Tibial nerve (tissue), 4 donors: ENCODE data around the gene MOB3A.

Source experiments
- EP300 ChIP-seq, 2 donors: sonication (generic); formaldehyde crosslinking; IDR thresholded peaks; one replicate each; pipeline ENCODE4 v1.6.1; 2017; ENCODE audit warnings: antibody characterized with exemption in 2 of 2, mild to moderate bottlenecking in 1 of 2
- POLR2A ChIP-seq, 2 donors: fragments of 450-650 bp; IDR thresholded peaks; one replicate each; pipeline ENCODE4 v1.6.1; 2017; ENCODE audit warnings: antibody characterized with exemption in 2 of 2, mild to moderate bottlenecking in 2 of 2, moderate library complexity in 2 of 2
- TF ChIP-seq, protein P1 (sequence below), 5 experiments: fragments of 200-600 bp in 3 of 5; fragments of 450-650 bp in 2 of 5; sonication (generic) in 3 of 5; IDR thresholded peaks; one replicate each; pipeline ENCODE4 v1.5.1; 2016 to 2019; ENCODE audit warnings: antibody characterized with exemption in 5 of 5, mild to moderate bottlenecking in 3 of 5, moderate library complexity in 2 of 5

DNA sequence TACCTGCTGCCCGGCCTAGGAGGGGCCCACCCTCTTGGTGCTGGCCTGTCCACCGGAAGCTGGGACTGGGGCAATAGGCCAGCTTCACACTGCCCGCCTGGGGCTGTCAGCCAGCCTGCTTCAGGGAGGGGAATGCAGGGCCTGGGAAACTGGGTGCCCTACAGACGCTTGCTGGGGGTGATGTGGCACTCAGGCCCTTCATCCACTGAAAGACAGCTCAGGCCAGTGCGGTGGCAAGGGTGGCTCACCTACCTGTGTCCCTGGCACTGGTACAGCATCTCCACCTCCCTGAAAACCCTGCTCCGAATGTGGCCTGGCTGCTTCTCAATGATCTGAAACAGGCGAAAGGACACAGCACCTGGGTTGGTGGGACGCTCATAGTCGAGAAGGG lies 52.9 kb downstream of the MOB3A start:
- TF ChIP-seq, protein P1, sequence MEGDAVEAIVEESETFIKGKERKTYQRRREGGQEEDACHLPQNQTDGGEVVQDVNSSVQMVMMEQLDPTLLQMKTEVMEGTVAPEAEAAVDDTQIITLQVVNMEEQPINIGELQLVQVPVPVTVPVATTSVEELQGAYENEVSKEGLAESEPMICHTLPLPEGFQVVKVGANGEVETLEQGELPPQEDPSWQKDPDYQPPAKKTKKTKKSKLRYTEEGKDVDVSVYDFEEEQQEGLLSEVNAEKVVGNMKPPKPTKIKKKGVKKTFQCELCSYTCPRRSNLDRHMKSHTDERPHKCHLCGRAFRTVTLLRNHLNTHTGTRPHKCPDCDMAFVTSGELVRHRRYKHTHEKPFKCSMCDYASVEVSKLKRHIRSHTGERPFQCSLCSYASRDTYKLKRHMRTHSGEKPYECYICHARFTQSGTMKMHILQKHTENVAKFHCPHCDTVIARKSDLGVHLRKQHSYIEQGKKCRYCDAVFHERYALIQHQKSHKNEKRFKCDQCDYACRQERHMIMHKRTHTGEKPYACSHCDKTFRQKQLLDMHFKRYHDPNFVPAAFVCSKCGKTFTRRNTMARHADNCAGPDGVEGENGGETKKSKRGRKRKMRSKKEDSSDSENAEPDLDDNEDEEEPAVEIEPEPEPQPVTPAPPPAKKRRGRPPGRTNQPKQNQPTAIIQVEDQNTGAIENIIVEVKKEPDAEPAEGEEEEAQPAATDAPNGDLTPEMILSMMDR (IDR thresholded peaks at IDR 0.05): no peak
- TF ChIP-seq EP300 (IDR thresholded peaks at IDR 0.05): no peak
- no peak for TF ChIP-seq POLR2A (IDR thresholded peaks at IDR 0.05)
